Measurements from ENCODE around the gene VTI1A. TPM values are rescaled to one million over a fixed set of nuclear protein-coding genes. Genes with fewer than 3 reads are reported as not detected.

The VTI1A gene
- polyA plus RNA-seq, 1 donor from 2014 or later: 28.7 TPM

DNA sequence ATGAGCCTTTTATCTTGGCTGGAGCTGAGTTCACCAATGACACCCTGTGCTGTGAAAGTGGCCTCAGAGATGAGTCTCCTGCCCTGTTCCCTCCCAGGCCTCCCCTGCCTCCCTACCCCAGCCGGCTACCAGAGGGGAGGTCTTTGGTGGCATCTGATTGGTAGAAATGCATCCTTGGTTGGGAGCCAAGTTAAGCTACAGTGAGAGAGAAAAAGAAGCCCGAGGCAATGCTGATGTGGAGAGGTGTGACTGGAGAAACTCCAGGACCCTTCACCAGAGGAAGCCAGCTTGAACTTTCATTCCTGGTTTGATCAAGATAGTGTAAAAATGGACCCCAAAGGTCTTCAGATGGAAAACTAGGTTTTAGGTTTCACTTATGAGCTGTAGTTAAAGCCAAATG is 311.9 kb downstream of the VTI1A start:
- Histone ChIP-seq H3K27ac (ENCODE audit: low read length) (no peak overlapping the region), H3K9me2 (ENCODE audit: insufficient read depth, low read length) (no peaks in the 10 kb centered on the region), H4K20me1 (ENCODE audit: insufficient read depth) (no peaks in the 10 kb centered on the region), H3F3A (ENCODE audit: insufficient read depth, low read length, poor library complexity, severe bottlenecking) (no peaks in the 10 kb centered on the region), H3K79me2 (replicated peaks; ENCODE audit: insufficient read depth, low read length) (no peaks in the 10 kb centered on the region), H3K9ac (ENCODE audit: low read length) (no peak overlapping the region), H2AFZ (ENCODE audit: low read depth, low read length) (no peak overlapping the region), H3K27me3 (ENCODE audit: insufficient read depth, low read depth, low read length) (no peaks in the 10 kb centered on the region), H3K36me3 (ENCODE audit: insufficient read depth, low read length) (no peaks in the 10 kb centered on the region), H3K9me3 (ENCODE audit: low read length) (no peaks in the 10 kb centered on the region), H3K4me2 (ENCODE audit: low read length) (no peak overlapping the region), H3K4me3 (ENCODE audit: low read length) (no peak overlapping the region)
- TF ChIP-seq EZH2 (IDR thresholded peaks at IDR 0.05; ENCODE audit: borderline replicate concordance, insufficient read depth, low read length, poor library complexity, severe bottlenecking) (no peak), SMC3 (conservative IDR thresholded peaks at IDR 0.05; ENCODE audit: poor library complexity) (no peak), POLR2AphosphoS5 (IDR thresholded peaks at IDR 0.05) (no peak)

DNA sequence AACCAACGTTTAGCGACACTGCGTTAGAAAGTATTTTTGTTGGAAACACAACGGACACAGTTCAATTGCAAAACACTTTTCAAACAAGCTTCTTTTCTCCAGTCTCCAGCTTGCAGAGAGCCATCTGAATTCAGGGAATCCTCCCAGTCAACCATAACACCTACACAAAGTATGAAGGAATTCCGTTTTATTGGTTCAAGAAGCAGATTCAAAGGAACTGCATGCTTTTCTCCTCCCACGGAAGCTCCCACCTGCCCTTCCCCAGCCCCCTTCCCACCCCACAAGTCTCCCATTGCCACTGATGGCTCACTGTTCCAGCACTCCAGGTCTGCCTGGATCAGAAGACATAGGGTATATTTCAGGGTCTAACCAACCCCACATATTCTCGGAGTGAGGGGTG is 312.5 kb downstream of the VTI1A start:
- no peaks in the 10 kb centered on the region for H3K36me3 ChIP-seq (ENCODE audit: insufficient read depth, low read length)
- TF ChIP-seq SMC3 (conservative IDR thresholded peaks at IDR 0.05; ENCODE audit: poor library complexity) (no peak), POLR2AphosphoS5 (IDR thresholded peaks at IDR 0.05) (no peak), RAD21 (conservative IDR thresholded peaks at IDR 0.05) (no peak), EP300 (conservative IDR thresholded peaks at IDR 0.05; ENCODE audit: poor library complexity, severe bottlenecking) (no peak)
- TF ChIP-seq, protein P1, sequence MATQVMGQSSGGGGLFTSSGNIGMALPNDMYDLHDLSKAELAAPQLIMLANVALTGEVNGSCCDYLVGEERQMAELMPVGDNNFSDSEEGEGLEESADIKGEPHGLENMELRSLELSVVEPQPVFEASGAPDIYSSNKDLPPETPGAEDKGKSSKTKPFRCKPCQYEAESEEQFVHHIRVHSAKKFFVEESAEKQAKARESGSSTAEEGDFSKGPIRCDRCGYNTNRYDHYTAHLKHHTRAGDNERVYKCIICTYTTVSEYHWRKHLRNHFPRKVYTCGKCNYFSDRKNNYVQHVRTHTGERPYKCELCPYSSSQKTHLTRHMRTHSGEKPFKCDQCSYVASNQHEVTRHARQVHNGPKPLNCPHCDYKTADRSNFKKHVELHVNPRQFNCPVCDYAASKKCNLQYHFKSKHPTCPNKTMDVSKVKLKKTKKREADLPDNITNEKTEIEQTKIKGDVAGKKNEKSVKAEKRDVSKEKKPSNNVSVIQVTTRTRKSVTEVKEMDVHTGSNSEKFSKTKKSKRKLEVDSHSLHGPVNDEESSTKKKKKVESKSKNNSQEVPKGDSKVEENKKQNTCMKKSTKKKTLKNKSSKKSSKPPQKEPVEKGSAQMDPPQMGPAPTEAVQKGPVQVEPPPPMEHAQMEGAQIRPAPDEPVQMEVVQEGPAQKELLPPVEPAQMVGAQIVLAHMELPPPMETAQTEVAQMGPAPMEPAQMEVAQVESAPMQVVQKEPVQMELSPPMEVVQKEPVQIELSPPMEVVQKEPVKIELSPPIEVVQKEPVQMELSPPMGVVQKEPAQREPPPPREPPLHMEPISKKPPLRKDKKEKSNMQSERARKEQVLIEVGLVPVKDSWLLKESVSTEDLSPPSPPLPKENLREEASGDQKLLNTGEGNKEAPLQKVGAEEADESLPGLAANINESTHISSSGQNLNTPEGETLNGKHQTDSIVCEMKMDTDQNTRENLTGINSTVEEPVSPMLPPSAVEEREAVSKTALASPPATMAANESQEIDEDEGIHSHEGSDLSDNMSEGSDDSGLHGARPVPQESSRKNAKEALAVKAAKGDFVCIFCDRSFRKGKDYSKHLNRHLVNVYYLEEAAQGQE (IDR thresholded peaks at IDR 0.05; ENCODE audit: borderline replicate concordance): no peak
- TF ChIP-seq, protein P2, sequence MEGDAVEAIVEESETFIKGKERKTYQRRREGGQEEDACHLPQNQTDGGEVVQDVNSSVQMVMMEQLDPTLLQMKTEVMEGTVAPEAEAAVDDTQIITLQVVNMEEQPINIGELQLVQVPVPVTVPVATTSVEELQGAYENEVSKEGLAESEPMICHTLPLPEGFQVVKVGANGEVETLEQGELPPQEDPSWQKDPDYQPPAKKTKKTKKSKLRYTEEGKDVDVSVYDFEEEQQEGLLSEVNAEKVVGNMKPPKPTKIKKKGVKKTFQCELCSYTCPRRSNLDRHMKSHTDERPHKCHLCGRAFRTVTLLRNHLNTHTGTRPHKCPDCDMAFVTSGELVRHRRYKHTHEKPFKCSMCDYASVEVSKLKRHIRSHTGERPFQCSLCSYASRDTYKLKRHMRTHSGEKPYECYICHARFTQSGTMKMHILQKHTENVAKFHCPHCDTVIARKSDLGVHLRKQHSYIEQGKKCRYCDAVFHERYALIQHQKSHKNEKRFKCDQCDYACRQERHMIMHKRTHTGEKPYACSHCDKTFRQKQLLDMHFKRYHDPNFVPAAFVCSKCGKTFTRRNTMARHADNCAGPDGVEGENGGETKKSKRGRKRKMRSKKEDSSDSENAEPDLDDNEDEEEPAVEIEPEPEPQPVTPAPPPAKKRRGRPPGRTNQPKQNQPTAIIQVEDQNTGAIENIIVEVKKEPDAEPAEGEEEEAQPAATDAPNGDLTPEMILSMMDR (IDR thresholded peaks at IDR 0.05; ENCODE audit: poor library complexity, severe bottlenecking): no peak
- H3F3A ChIP-seq (ENCODE audit: insufficient read depth, low read length, poor library complexity, severe bottlenecking): no peaks in the 10 kb centered on the region
- H3K9me2 ChIP-seq (ENCODE audit: insufficient read depth, low read length): no peaks in the 10 kb centered on the region
- H3K4me3 ChIP-seq (ENCODE audit: low read length): no peak overlapping the region
- no peak overlapping the region for H3K4me2 ChIP-seq (ENCODE audit: low read length)
- no peaks in the 10 kb centered on the region for H3K27me3 ChIP-seq (ENCODE audit: insufficient read depth, low read depth, low read length)
- H3K79me2 ChIP-seq (replicated peaks; ENCODE audit: insufficient read depth, low read length): no peaks in the 10 kb centered on the region
- no peak overlapping the region for H3K27ac ChIP-seq (ENCODE audit: low read length)
- H2AFZ ChIP-seq (ENCODE audit: low read depth, low read length): no peak overlapping the region
- H3K9ac ChIP-seq (ENCODE audit: low read length): no peak overlapping the region
- H4K20me1 ChIP-seq (ENCODE audit: insufficient read depth): no peaks in the 10 kb centered on the region
- H3K9me3 ChIP-seq (ENCODE audit: low read length): no peaks in the 10 kb centered on the region

DNA sequence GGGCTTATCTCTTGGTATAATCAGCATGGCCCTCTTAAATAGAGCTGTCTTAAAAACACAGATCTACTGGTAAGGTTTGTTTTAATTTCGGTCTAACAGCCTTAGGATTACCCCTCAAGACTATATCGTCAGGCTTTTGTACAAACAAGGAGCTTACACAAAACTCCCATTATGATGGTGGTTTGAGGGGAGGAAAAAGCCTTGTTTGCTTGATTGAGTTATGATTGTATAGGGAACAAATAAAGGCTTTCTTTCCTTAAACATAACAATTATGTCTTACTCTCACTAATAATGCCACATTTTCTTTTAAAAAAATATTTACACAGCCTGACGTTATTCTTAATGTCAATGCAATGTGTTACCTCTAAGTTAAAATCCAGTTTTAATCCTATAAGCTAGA is 314.2 kb downstream of the VTI1A start:
- Histone ChIP-seq H3K27ac (ENCODE audit: low read length) (no peak overlapping the region), H3K9me3 (ENCODE audit: low read length) (no peaks in the 10 kb centered on the region), H3K79me2 (replicated peaks; ENCODE audit: insufficient read depth, low read length) (no peaks in the 10 kb centered on the region), H3K36me3 (ENCODE audit: insufficient read depth, low read length) (no peaks in the 10 kb centered on the region), H2AFZ (ENCODE audit: low read depth, low read length) (no peak overlapping the region), H3K9me2 (ENCODE audit: insufficient read depth, low read length) (no peaks in the 10 kb centered on the region), H3K27me3 (ENCODE audit: insufficient read depth, low read depth, low read length) (no peaks in the 10 kb centered on the region), H3F3A (ENCODE audit: insufficient read depth, low read length, poor library complexity, severe bottlenecking) (no peaks in the 10 kb centered on the region), H4K20me1 (ENCODE audit: insufficient read depth) (no peaks in the 10 kb centered on the region), H3K9ac (ENCODE audit: low read length) (no peak overlapping the region), H3K4me3 (ENCODE audit: low read length) (no peak overlapping the region), H3K4me2 (ENCODE audit: low read length) (no peak overlapping the region)
- TF ChIP-seq EP300 (conservative IDR thresholded peaks at IDR 0.05; ENCODE audit: poor library complexity, severe bottlenecking) (no peak), EZH2 (IDR thresholded peaks at IDR 0.05; ENCODE audit: borderline replicate concordance, insufficient read depth, low read length, poor library complexity, severe bottlenecking) (no peak), POLR2AphosphoS5 (IDR thresholded peaks at IDR 0.05) (no peak), TAF1 (IDR thresholded peaks at IDR 0.05; ENCODE audit: low read depth) (no peak), MXI1 (conservative IDR thresholded peaks at IDR 0.05; ENCODE audit: poor library complexity, severe bottlenecking) (no peak), RAD21 (conservative IDR thresholded peaks at IDR 0.05) (no peak), SMC3 (conservative IDR thresholded peaks at IDR 0.05; ENCODE audit: poor library complexity) (no peak)
- TF ChIP-seq, protein P2 (IDR thresholded peaks at IDR 0.05; ENCODE audit: poor library complexity, severe bottlenecking): no peak
- TF ChIP-seq, protein P1 (IDR thresholded peaks at IDR 0.05; ENCODE audit: borderline replicate concordance): no peak
